Spleen (tissue), 11 donors: ENCODE results near the gene GRIK2. TPM values are rescaled to one million over a fixed set of nuclear protein-coding genes. Genes with fewer than 3 reads are reported as not detected.
"Not testable (repeated sequence)": the region's sequence is repeated elsewhere in the genome, so short reads cannot be mapped to it uniquely, and the experiment has no call there.

ENCODE experiments used
- DNase-seq: peaks from one replicate; pipeline ENCODE4 v3.0.0-alpha.2; 2020
- H3K27ac ChIP-seq, 8 donors: fragments of 200-600 bp; sonication (generic) in 7 of 8; 1 replicate in 4 of 8; 2 replicates in 4 of 8; pipeline versions ENCODE4 v1.5.0 to v1.8.0; 2016 to 2021; ENCODE audit warnings: inconsistent platforms in 4 of 8, mild to moderate bottlenecking in 4 of 8, moderate library complexity in 1 of 8
- H3K27me3 ChIP-seq, 7 donors: fragments of 200-600 bp; sonication (generic) in 6 of 7; replicated peaks in 1 of 7; 1 replicate in 4 of 7; 2 replicates in 3 of 7; pipeline versions ENCODE4 v1.5.0 to v1.8.0; 2016 to 2021; ENCODE audit warnings: inconsistent platforms in 3 of 7, mild to moderate bottlenecking in 1 of 7
- H3K36me3 ChIP-seq, 6 donors: fragments of 200-600 bp; sonication (generic) in 5 of 6; 1 replicate in 4 of 6; 2 replicates in 2 of 6; pipeline versions ENCODE4 v1.5.0 to v1.8.0; 2016 to 2021; ENCODE audit warnings: inconsistent platforms in 2 of 6
- H3K4me1 ChIP-seq, 6 donors: fragments of 200-600 bp; sonication (generic) in 5 of 6; 1 replicate in 3 of 6; 2 replicates in 3 of 6; pipeline versions ENCODE4 v1.5.0 to v1.8.0; 2016 to 2021; ENCODE audit warnings: inconsistent platforms in 3 of 6
- H3K4me3 ChIP-seq, 8 donors: fragments of 200-600 bp; sonication (generic) in 7 of 8; 1 replicate in 4 of 8; 2 replicates in 4 of 8; pipeline versions ENCODE4 v1.5.0 to v1.8.0; 2016 to 2021; ENCODE audit warnings: inconsistent platforms in 4 of 8, mild to moderate bottlenecking in 4 of 8, moderate library complexity in 2 of 8
- H3K9me3 ChIP-seq, 8 donors: fragments of 200-600 bp; sonication (generic) in 7 of 8; 1 replicate in 4 of 8; 2 replicates in 4 of 8; pipeline versions ENCODE4 v1.5.0 to v1.8.0; 2016 to 2021; ENCODE audit warnings: inconsistent platforms in 4 of 8
- POLR2A ChIP-seq, 3 donors: fragments of 450-650 bp; IDR thresholded peaks; one replicate each; pipeline ENCODE4 v1.5.1; 2017; ENCODE audit warnings: antibody characterized with exemption in 3 of 3, mild to moderate bottlenecking in 1 of 3
- POLR2AphosphoS5 ChIP-seq, 3 donors: sonication (generic); formaldehyde crosslinking; IDR thresholded peaks; one replicate each; pipeline ENCODE4 v1.5.1; 2017; ENCODE audit warnings: antibody characterized with exemption in 3 of 3
- WGBS, 5 donors: extraction: QIAGEN DNeasy Blood & Tissue Kit in 3 of 5; methylation state at CpG; one replicate each; pipeline versions ENCODE4 v1.1.5 to v1.1.7; 2013 to 2018; 5-methylcytosine and 5-hydroxymethylcytosine counted together
- intact Hi-C: fragments of 100-400 bp; cut with DNase I; formaldehyde crosslinking; loops from one replicate; pipeline ENCODE4 v1.15.0; 2023; ENCODE audit warnings: low total_unique reads
- polyA plus RNA-seq, 3 donors: library from polyadenylated mRNA; stranded (reverse); fragments of 200-250 nt; gene quantifications; one replicate each; pipeline ENCODE4 v1.2.1, GENCODE V29; 2013
- total RNA-seq, 7 donors: library from RNA; depleted of rRNA in 3 of 7; stranded (reverse); fragments of >200 nt in 3 of 7; fragmentation: NEBNext Ultra II Directional in 4 of 7; extraction: Animal tissue kit (Norgen Biotek cat#: 25700) in 4 of 7; gene quantifications; one replicate each; pipeline versions ENCODE4 v1.1.0 to v1.2.1, GENCODE V29; 2016 to 2021
- TF ChIP-seq, protein P1 (sequence below), 11 experiments: fragments of 200-600 bp in 7 of 11; fragments of 450-650 bp in 4 of 11; sonication (generic) in 4 of 11; IDR thresholded peaks in 8 of 11; conservative IDR thresholded peaks in 3 of 11; 1 replicate in 7 of 11; 2 replicates in 4 of 11; pipeline versions ENCODE4 v1.4.0 to v1.8.0; 2016 to 2021; ENCODE audit warnings: antibody characterized with exemption in 11 of 11, inconsistent platforms in 4 of 11, mild to moderate bottlenecking in 1 of 11
- donor health status: healthy with polysubstance abuse.
- donor health status: DM: no; HTN: no; CAD: no; lungs with moderate emphysema.
- donor health status: DM: no; HTN: no; CAD: no.
- donor health status: Bipolar disorder and iron deficiency.
- donor health status: healthy.
- donor health status: DM: no; HTN: no; CAD: no.
- donor health status: DM: yes; HTN: yes; CAD: no.

Gene GRIK2
- total and polyA plus RNA-seq, 10 donors, result 0.07 to 2.7 (median 0.89) TPM

GRCh38 chr6:101380897-101381630, 12.4 kb upstream of the GRIK2 start:
- H3K27ac ChIP-seq, result no peak overlapping the region
- TF ChIP-seq, protein P1, sequence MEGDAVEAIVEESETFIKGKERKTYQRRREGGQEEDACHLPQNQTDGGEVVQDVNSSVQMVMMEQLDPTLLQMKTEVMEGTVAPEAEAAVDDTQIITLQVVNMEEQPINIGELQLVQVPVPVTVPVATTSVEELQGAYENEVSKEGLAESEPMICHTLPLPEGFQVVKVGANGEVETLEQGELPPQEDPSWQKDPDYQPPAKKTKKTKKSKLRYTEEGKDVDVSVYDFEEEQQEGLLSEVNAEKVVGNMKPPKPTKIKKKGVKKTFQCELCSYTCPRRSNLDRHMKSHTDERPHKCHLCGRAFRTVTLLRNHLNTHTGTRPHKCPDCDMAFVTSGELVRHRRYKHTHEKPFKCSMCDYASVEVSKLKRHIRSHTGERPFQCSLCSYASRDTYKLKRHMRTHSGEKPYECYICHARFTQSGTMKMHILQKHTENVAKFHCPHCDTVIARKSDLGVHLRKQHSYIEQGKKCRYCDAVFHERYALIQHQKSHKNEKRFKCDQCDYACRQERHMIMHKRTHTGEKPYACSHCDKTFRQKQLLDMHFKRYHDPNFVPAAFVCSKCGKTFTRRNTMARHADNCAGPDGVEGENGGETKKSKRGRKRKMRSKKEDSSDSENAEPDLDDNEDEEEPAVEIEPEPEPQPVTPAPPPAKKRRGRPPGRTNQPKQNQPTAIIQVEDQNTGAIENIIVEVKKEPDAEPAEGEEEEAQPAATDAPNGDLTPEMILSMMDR (IDR thresholded peaks at IDR 0.05 in 8 of 11, conservative IDR thresholded peaks at IDR 0.05 in 3 of 11), result no peak
- TF ChIP-seq POLR2AphosphoS5 (IDR thresholded peaks at IDR 0.05) (no peak), POLR2A (IDR thresholded peaks at IDR 0.05) (no peak)
- DNase-seq, result no peak
- H3K27me3 ChIP-seq, result no peaks in the 10 kb centered on the region
- intact Hi-C loops, result no loop called here
- no peak overlapping the region for H3K4me3 ChIP-seq
- H3K4me1 ChIP-seq, result no peaks in the 10 kb centered on the region
- no peaks in the 10 kb centered on the region for H3K9me3 ChIP-seq
- no peaks in the 10 kb centered on the region for H3K36me3 ChIP-seq
- 53 to 72% (median 67%) methylated on average over 2 of the region's 2 CpGs for WGBS, 5 donors

- H3K36me3 ChIP-seq, H3K4me3 ChIP-seq, DNase-seq, H3K4me1 ChIP-seq, intact Hi-C loops, H3K27ac ChIP-seq, H3K9me3 ChIP-seq, H3K27me3 ChIP-seq: not testable (repeated sequence)
- 89 to 97% (median 92%) methylated on average over 5 of the region's 5 CpGs for WGBS, 5 donors
Measured at GRCh38 chr6:101383747-101384146, 9.8 kb upstream of the GRIK2 start.

DNA sequence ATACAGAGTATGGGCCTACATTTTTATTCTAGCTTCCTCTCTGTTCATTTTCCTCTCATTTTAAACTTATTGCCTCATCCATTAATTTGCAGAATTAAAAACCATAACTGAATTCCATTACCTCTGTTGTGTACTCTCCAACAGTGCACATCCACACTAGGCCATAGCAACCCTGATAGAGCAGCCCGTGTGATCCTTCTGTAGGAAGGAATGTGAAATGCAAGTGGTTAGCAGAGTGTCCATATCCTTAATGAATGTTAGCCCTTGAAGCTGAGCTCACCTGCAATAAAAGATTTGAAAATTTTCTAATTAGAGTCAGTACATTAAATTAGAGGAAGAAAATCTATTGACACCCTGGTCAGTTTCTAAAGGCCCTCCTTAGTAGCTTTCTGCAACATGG, 6.5 kb upstream of the GRIK2 start:
- Histone ChIP-seq H3K36me3 (no peaks in the 10 kb centered on the region), H3K27ac (no peak overlapping the region), H3K9me3 (no peaks in the 10 kb centered on the region), H3K4me1 (no peaks in the 10 kb centered on the region), H3K4me3 (no peak overlapping the region), H3K27me3 (peaks cover 0 to 13% (median 6%) of the 10 kb centered on the region in 7 donors)
- 40 to 57% (median 53%) methylated on average over 1 of the region's 1 CpG for WGBS, 5 donors
- TF ChIP-seq POLR2AphosphoS5 (IDR thresholded peaks at IDR 0.05) (no peak), POLR2A (IDR thresholded peaks at IDR 0.05) (no peak)
- TF ChIP-seq, protein P1 (IDR thresholded peaks at IDR 0.05 in 8 of 11, conservative IDR thresholded peaks at IDR 0.05 in 3 of 11), result no peak
- intact Hi-C loops, result no loop called here
- no peak for DNase-seq

GRCh38 chr6:101391772-101392585, 1.5 kb upstream of the GRIK2 start:
- Histone ChIP-seq H3K4me1 (peaks cover 0 to 17% (median 8%) of the 10 kb centered on the region in 6 donors), H3K9me3 (no peaks in the 10 kb centered on the region), H3K4me3 (no peak overlapping the region), H3K27ac (no peak overlapping the region), H3K27me3 (peaks cover 7 to 62% (median 33%) of the 10 kb centered on the region in 7 donors), H3K36me3 (no peaks in the 10 kb centered on the region)
- intact Hi-C loops, result no loop called here
- TF ChIP-seq POLR2A (IDR thresholded peaks at IDR 0.05), result no peak
- TF ChIP-seq POLR2AphosphoS5 (IDR thresholded peaks at IDR 0.05), result no peak
- TF ChIP-seq, protein P1 (IDR thresholded peaks at IDR 0.05 in 8 of 11, conservative IDR thresholded peaks at IDR 0.05 in 3 of 11), result no peak
- DNase-seq, result no peak
- WGBS, 5 donors, result 8 to 23% (median 12%) methylated on average over 17 to 24 of the region's 24 CpGs
